Thoracic aorta (tissue), 2 donors: ENCODE data around the gene GREM1. TPM values are rescaled to one million over a fixed set of nuclear protein-coding genes. Genes with fewer than 3 reads are reported as not detected.

ENCODE experiments used
- ATAC-seq: fragments of 150-250 bp; one replicate; pipeline ENCODE4 v1.8.0; 2017; ENCODE audit warnings: low read depth; ENCODE audit not compliant: insufficient number of reproducible peaks, low FRiP score
- DNase-seq: peaks from one replicate; pipeline ENCODE4 v3.0.0-alpha.2; 2020; ENCODE audit warnings: low spot score
- H3K27ac ChIP-seq, 2 donors: fragments of 200-600 bp; sonication (generic); 1 replicate in 1 of 2; 2 replicates in 1 of 2; pipeline ENCODE4 v1.5.1; 2016; ENCODE audit warnings: mild to moderate bottlenecking in 2 of 2, moderate library complexity in 2 of 2
- H3K27me3 ChIP-seq: fragments of 200-600 bp; sonication (generic); replicated peaks from 2 replicates; pipeline ENCODE4 v1.6.0; 2016; ENCODE audit warnings: mild to moderate bottlenecking; ENCODE audit not compliant: insufficient read depth
- H3K36me3 ChIP-seq: fragments of 200-600 bp; sonication (generic); one replicate; pipeline ENCODE4 v1.5.1; 2016
- H3K4me1 ChIP-seq, 2 donors: fragments of 200-600 bp; sonication (generic); 1 replicate in 1 of 2; 2 replicates in 1 of 2; pipeline versions ENCODE4 v1.5.1 to v1.6.0; 2016; ENCODE audit warnings: low read depth in 2 of 2, mild to moderate bottlenecking in 1 of 2; ENCODE audit not compliant: control insufficient read depth in 1 of 2
- H3K4me3 ChIP-seq: fragments of 200-600 bp; sonication (generic); 2 replicates; pipeline ENCODE4 v1.5.1; 2016; ENCODE audit warnings: mild to moderate bottlenecking
- H3K9me3 ChIP-seq: fragments of 200-600 bp; sonication (generic); 2 replicates; pipeline ENCODE4 v1.5.1; 2016
- CTCF ChIP-seq: fragments of 200-600 bp; sonication (generic); IDR thresholded peaks from one replicate; pipeline ENCODE4 v1.5.1; 2019; ENCODE audit warnings: antibody characterized with exemption
- total RNA-seq, 2 donors: library from RNA; depleted of rRNA; stranded (reverse); fragments of >200 nt; gene quantifications; one replicate each; pipeline versions ENCODE4 v1.1.0 to v1.2.3, GENCODE V29; 2016

Gene GREM1
- total RNA-seq, 2 donors from 2014 or later = 0.42 to 0.95 TPM

- TF ChIP-seq CTCF = no peak
- no peaks in the 10 kb centered on the region for H3K36me3 ChIP-seq
- H3K4me1 ChIP-seq = no peaks in the 10 kb centered on the region
- no peak for ATAC-seq
- no peak overlapping the region for H3K27ac ChIP-seq
- DNase-seq = no peak
- no peaks in the 10 kb centered on the region for H3K9me3 ChIP-seq
- H3K4me3 ChIP-seq = no peak overlapping the region
- H3K27me3 ChIP-seq = no peaks in the 10 kb centered on the region
Measured at GRCh38 chr15:32767236-32767635, 49.4 kb downstream of the GREM1 start.

GRCh38 chr15:32774022-32774421 lies 56.2 kb downstream of the GREM1 start:
- ATAC-seq = no peak
- Histone ChIP-seq H3K27me3 (no peaks in the 10 kb centered on the region), H3K36me3 (no peaks in the 10 kb centered on the region), H3K27ac (no peak overlapping the region), H3K4me3 (no peak overlapping the region), H3K9me3 (no peaks in the 10 kb centered on the region), H3K4me1 (no peaks in the 10 kb centered on the region)
- no peak for DNase-seq
- no peak for TF ChIP-seq CTCF

- Histone ChIP-seq H3K36me3 (no peaks in the 10 kb centered on the region), H3K9me3 (no peaks in the 10 kb centered on the region), H3K27me3 (no peaks in the 10 kb centered on the region), H3K4me1 (no peaks in the 10 kb centered on the region), H3K27ac (no peak overlapping the region), H3K4me3 (no peak overlapping the region)
- DNase-seq (no peak), ATAC-seq (no peak)
- TF ChIP-seq CTCF = no peak
Measured at GRCh38 chr15:32775103-32775502, 57.3 kb downstream of the GREM1 start.

- H3K36me3 ChIP-seq = no peaks in the 10 kb centered on the region
- no peak for TF ChIP-seq CTCF
- H3K9me3 ChIP-seq = no peaks in the 10 kb centered on the region
- no peaks in the 10 kb centered on the region for H3K27me3 ChIP-seq
- DNase-seq (no peak), ATAC-seq (no peak)
- H3K27ac ChIP-seq = no peak overlapping the region
- H3K4me1 ChIP-seq = no peaks in the 10 kb centered on the region
- no peak overlapping the region for H3K4me3 ChIP-seq
Measured at GRCh38 chr15:32778391-32779176, 60.8 kb downstream of the GREM1 start.

GRCh38 chr15:32781781-32782180 lies 64.0 kb downstream of the GREM1 start:
- TF ChIP-seq CTCF = no peak
- no peaks in the 10 kb centered on the region for H3K4me1 ChIP-seq
- no peak overlapping the region for H3K27ac ChIP-seq
- H3K27me3 ChIP-seq = no peaks in the 10 kb centered on the region
- DNase-seq = no peak
- H3K9me3 ChIP-seq = no peaks in the 10 kb centered on the region
- no peaks in the 10 kb centered on the region for H3K36me3 ChIP-seq
- H3K4me3 ChIP-seq = no peak overlapping the region
- ATAC-seq = no peak
